ENCODE results near the gene PTPN3. TPM values are rescaled to one million over a fixed set of nuclear protein-coding genes. Genes with fewer than 3 reads are reported as not detected.

PTPN3 gene
- total RNA-seq, 1 experiment from 2014 or later, result 1.1 TPM

GRCh38 chr9:109382585-109382984 is 115.5 kb downstream of the PTPN3 start:
- ChIA-PET POLR2A (ENCODE audit: low non-redundant PET) (no interaction called here), CTCF (no interaction called here)
- intact Hi-C loops (cut with micrococcal nuclease; ENCODE audit: unreplicated experiment), result no loop called here
- BruUV-seq (replicated peaks), result no TSS peak
- peaks cover 8% of the 10 kb centered on the region for H3K27me3 ChIP-seq (replicated peaks; ENCODE audit: insufficient read depth, low read depth, low read length, poor library complexity)
- TF ChIP-seq CTCF (conservative IDR thresholded peaks at IDR 0.05; ENCODE audit: low read depth, low read length) (no peak), EZH2 (IDR thresholded peaks at IDR 0.05; ENCODE audit: borderline replicate concordance, low read depth, low read length, poor library complexity, severe bottlenecking) (no peak)
- DNase-seq (ENCODE audit: low spot score), result no peak
- H3K4me3 ChIP-seq (ENCODE audit: low read depth, low read length, poor library complexity, severe bottlenecking), result no peak overlapping the region
- no peak overlapping the region for H3K27ac ChIP-seq (ENCODE audit: low read depth, low read length, poor library complexity, severe bottlenecking)
- no peaks in the 10 kb centered on the region for H3K36me3 ChIP-seq (ENCODE audit: insufficient read depth, low read length, poor library complexity, severe bottlenecking)
- no peaks in the 10 kb centered on the region for H3K9me3 ChIP-seq (ENCODE audit: low read depth, low read length, poor library complexity, severe bottlenecking)
- H3K4me1 ChIP-seq (ENCODE audit: insufficient read depth, low read length, poor library complexity, severe bottlenecking), result no peaks in the 10 kb centered on the region

GRCh38 chr9:109382182-109382581 is 115.9 kb downstream of the PTPN3 start:
- POLR2A ChIA-PET (ENCODE audit: low non-redundant PET), result no interaction called here
- intact Hi-C loops (cut with micrococcal nuclease; ENCODE audit: unreplicated experiment), result no loop called here
- no peaks in the 10 kb centered on the region for H3K9me3 ChIP-seq (ENCODE audit: low read depth, low read length, poor library complexity, severe bottlenecking)
- H3K27me3 ChIP-seq (replicated peaks; ENCODE audit: insufficient read depth, low read depth, low read length, poor library complexity), result peaks cover 8% of the 10 kb centered on the region
- CTCF ChIA-PET, result no interaction called here
- no peak for DNase-seq (ENCODE audit: low spot score)
- no peak overlapping the region for H3K4me3 ChIP-seq (ENCODE audit: low read depth, low read length, poor library complexity, severe bottlenecking)
- no peaks in the 10 kb centered on the region for H3K4me1 ChIP-seq (ENCODE audit: insufficient read depth, low read length, poor library complexity, severe bottlenecking)
- no TSS peak for BruUV-seq (replicated peaks)
- no peak overlapping the region for H3K27ac ChIP-seq (ENCODE audit: low read depth, low read length, poor library complexity, severe bottlenecking)
- H3K36me3 ChIP-seq (ENCODE audit: insufficient read depth, low read length, poor library complexity, severe bottlenecking), result no peaks in the 10 kb centered on the region
- no peak for TF ChIP-seq CTCF (conservative IDR thresholded peaks at IDR 0.05; ENCODE audit: low read depth, low read length)
- TF ChIP-seq EZH2 (IDR thresholded peaks at IDR 0.05; ENCODE audit: borderline replicate concordance, low read depth, low read length, poor library complexity, severe bottlenecking), result no peak

- Histone ChIP-seq H3K4me3 (ENCODE audit: low read depth, low read length, poor library complexity, severe bottlenecking) (no peak overlapping the region), H3K27me3 (replicated peaks; ENCODE audit: insufficient read depth, low read depth, low read length, poor library complexity) (peaks cover 11% of the 10 kb centered on the region), H3K9me3 (ENCODE audit: low read depth, low read length, poor library complexity, severe bottlenecking) (no peaks in the 10 kb centered on the region), H3K27ac (ENCODE audit: low read depth, low read length, poor library complexity, severe bottlenecking) (no peak overlapping the region), H3K4me1 (ENCODE audit: insufficient read depth, low read length, poor library complexity, severe bottlenecking) (no peaks in the 10 kb centered on the region), H3K36me3 (ENCODE audit: insufficient read depth, low read length, poor library complexity, severe bottlenecking) (no peaks in the 10 kb centered on the region)
- intact Hi-C loops (cut with micrococcal nuclease; ENCODE audit: unreplicated experiment), result no loop called here
- ChIA-PET CTCF (no interaction called here), POLR2A (ENCODE audit: low non-redundant PET) (no interaction called here)
- TF ChIP-seq EZH2 (IDR thresholded peaks at IDR 0.05; ENCODE audit: borderline replicate concordance, low read depth, low read length, poor library complexity, severe bottlenecking), result no peak
- TF ChIP-seq CTCF (conservative IDR thresholded peaks at IDR 0.05; ENCODE audit: low read depth, low read length), result no peak
- no peak for DNase-seq (ENCODE audit: low spot score)
- BruUV-seq (replicated peaks), result no TSS peak
Measured at GRCh38 chr9:109381011-109381729, 116.9 kb downstream of the PTPN3 start.
